Coronary artery (tissue), 2 donors: ENCODE results near the gene TMEM11.
A peak's percentile ranks its signal among the peaks of the same experiment; 100 is the strongest.

ENCODE experiments used
- DNase-seq: peaks from one replicate; pipeline ENCODE4 v3.0.0-alpha.2; 2017; ENCODE audit warnings: low spot score
- H3K27ac ChIP-seq, 2 donors: fragments of 200-600 bp; sonication (generic); one replicate each; pipeline ENCODE4 v1.5.1; 2016 to 2019
- H3K4me3 ChIP-seq: fragments of 200-600 bp; sonication (generic); 2 replicates; pipeline ENCODE4 v1.5.1; 2016; ENCODE audit warnings: mild to moderate bottlenecking, moderate library complexity
- TF ChIP-seq, protein P1 (sequence below): fragments of 200-600 bp; sonication (generic); IDR thresholded peaks from one replicate; pipeline ENCODE4 v1.5.1; 2019; ENCODE audit warnings: antibody characterized with exemption

The TMEM11 gene

DNA sequence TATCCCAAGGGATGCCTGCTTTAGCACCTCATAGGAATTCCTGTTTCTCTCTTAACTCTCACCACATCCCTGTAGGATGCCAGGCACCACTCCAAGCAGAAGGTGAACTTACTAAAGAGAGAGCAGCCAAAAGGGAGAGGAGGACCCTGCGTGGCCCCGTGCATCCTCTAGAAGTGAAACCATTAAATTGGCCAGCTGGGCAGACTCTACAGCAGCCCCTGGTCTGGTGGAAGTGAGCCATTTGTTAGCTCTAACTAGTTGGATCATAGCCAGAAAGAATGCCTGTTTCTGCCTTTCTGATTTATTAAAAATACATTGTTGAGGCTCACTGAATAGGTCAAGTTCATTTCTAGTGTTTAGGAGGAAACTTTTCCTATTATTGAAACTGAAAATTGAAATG, 22.3 kb downstream of the TMEM11 start:
- H3K27ac ChIP-seq = peak overlapping the region in 1 of 2 donors; percentile 13
- no peak overlapping the region for H3K4me3 ChIP-seq
- TF ChIP-seq, protein P1, sequence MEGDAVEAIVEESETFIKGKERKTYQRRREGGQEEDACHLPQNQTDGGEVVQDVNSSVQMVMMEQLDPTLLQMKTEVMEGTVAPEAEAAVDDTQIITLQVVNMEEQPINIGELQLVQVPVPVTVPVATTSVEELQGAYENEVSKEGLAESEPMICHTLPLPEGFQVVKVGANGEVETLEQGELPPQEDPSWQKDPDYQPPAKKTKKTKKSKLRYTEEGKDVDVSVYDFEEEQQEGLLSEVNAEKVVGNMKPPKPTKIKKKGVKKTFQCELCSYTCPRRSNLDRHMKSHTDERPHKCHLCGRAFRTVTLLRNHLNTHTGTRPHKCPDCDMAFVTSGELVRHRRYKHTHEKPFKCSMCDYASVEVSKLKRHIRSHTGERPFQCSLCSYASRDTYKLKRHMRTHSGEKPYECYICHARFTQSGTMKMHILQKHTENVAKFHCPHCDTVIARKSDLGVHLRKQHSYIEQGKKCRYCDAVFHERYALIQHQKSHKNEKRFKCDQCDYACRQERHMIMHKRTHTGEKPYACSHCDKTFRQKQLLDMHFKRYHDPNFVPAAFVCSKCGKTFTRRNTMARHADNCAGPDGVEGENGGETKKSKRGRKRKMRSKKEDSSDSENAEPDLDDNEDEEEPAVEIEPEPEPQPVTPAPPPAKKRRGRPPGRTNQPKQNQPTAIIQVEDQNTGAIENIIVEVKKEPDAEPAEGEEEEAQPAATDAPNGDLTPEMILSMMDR = no peak
- DNase-seq = no peak

- Histone ChIP-seq H3K4me3 (no peak overlapping the region), H3K27ac (no peak overlapping the region)
- DNase-seq = no peak
- TF ChIP-seq, protein P1 = no peak
Observed at GRCh38 chr17:21190078-21190477, 23.9 kb downstream of the TMEM11 start.

DNA sequence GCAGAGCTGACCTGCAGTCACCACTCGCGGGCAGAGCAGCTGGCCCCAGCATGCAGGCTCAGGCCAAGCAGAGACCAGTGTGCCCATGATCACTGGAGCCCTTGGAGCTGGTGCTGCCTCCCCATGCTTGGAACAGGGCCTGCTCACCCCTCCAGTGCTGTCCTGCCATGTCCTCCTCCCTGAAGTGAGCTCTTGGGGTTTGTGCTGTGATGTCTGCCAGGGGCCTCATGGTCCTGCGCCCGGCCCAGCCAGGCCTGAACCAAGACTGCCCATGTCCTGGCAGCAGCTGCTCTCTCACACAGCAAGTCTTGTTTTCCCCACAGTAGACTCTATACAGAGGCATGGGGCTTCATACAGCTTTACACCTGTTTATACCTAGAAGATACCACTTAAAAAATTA, 24.6 kb downstream of the TMEM11 start:
- H3K27ac ChIP-seq = no peak overlapping the region
- TF ChIP-seq, protein P1 = no peak

DNA sequence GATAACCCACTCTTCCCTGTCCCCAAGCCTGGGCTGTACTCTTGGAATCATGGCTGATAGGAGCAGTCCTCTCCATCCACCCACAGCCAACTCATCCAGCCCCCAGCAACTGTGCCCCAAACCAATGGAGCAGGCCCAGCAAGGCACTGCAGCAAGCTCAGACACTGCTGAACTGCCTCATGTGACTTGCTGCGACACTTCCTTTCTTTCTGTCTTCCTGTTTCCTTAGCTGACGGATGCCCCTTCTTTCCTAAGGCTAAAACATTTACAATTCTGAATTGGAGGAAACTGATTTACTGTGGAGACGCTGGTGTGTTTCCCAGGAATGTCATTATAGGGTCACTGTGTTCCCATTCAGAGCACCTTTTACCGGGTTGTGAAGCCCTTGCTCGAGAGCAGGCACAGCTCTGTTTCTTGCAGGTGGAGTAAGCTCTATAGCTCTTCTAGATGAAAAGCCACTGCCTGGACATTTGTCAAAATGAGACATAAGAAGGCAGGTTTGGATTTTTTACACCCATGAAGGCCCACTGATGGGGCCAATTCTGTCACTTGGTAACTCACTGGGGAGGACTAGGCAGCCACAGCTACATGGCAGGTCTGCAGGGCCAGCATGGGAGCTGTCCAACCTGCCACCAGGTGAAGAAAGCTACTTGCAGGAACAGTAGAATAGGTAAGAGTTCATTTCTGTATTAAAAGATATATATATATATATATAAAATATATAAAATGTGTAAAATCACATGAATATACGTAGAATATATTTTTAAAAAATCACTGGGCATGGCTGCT, 27.4 kb downstream of the TMEM11 start:
- DNase-seq = no peak
- peak overlapping the region in 1 of 2 donors; percentile 1 for H3K27ac ChIP-seq
- H3K4me3 ChIP-seq = no peak overlapping the region
- TF ChIP-seq, protein P1 = no peak

More for the DNA sequence above, 24.6 kb downstream of the TMEM11 start:
- DNase-seq = no peak
- no peak overlapping the region for H3K4me3 ChIP-seq

DNA sequence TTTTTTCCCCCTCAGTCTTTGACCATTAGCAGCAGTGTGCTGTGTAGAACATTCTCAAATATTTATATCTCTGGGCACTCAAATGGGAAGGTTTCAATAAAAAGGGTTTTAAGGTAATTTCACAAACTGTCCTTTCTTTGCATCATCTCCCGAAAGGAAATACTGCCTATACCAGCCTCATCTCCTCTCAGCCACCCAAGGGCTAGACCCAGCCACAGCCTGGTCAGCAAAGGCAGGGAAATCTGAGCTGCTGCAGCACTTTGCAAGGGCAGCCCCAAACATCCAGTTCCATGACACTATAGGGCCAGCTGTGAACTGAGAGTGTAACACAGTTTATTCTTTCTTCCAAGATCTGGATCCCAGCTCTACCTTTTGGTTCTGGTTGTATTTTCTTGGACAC, 28.9 kb downstream of the TMEM11 start:
- TF ChIP-seq, protein P1 = no peak
- no peak for DNase-seq

DNA sequence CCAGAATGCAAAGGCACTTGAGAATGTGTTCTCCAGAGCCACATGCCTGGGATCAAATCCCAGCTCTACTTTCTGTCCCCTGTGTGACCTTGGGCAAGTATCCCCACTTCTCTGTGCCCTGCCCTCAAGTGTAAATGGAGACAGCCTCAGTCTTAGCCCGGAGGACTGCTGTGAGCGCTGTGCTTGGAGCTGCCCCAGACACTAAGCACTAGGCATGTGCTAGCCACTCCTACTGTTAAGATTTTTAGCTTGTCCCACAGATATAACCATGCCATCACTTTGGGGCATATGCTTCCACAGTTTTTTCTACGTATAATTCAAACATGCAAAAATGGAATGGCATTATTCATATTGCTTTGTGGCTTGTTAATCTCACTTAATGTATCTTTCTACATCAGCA, 29.4 kb downstream of the TMEM11 start:
- H3K27ac ChIP-seq = no peak overlapping the region
- DNase-seq = no peak

More for the DNA sequence above, 28.9 kb downstream of the TMEM11 start:
- no peak overlapping the region for H3K27ac ChIP-seq
- H3K4me3 ChIP-seq = no peak overlapping the region

More for the DNA sequence above, 29.4 kb downstream of the TMEM11 start:
- H3K4me3 ChIP-seq = no peak overlapping the region
- TF ChIP-seq, protein P1 = no peak
